SKM-1 treated with dmso at 0.1 percent for 144 hours (cell line): ENCODE data around the gene BTRC.
"Not testable (repeated sequence)": the region's sequence is repeated elsewhere in the genome, so short reads cannot be mapped to it uniquely, and the experiment has no call there.

Source experiments
- DNase-seq: peaks from one replicate; lab custom pipeline; 2025; ENCODE audit not compliant: unreplicated experiment; lab: John Stamatoyannopoulos, UW

Gene BTRC

GRCh38 chr10:101341438-101341837 is 12.5 kb upstream of the BTRC start:
- no peak for DNase-seq

- DNase-seq, result no peak
These were observed 7.8 kb upstream of the BTRC start for GRCh38 chr10:101346177-101346576.

GRCh38 chr10:101351017-101351416 is 2.9 kb upstream of the BTRC start:
- no peak for DNase-seq

GRCh38 chr10:101351477-101351876 is 2.5 kb upstream of the BTRC start:
- no peak for DNase-seq

GRCh38 chr10:101352857-101353256 is 1.1 kb upstream of the BTRC start:
- not testable (repeated sequence) for DNase-seq

GRCh38 chr10:101354328-101355071 is 535 bp downstream of the BTRC start:
- DNase-seq, result peak; percentile 28

GRCh38 chr10:101355072-101355706 is 1.2 kb downstream of the BTRC start:
- no peak for DNase-seq

- no peak for DNase-seq
These were observed 2.2 kb downstream of the BTRC start for GRCh38 chr10:101356132-101356531.

GRCh38 chr10:101357958-101358357 is 4.0 kb downstream of the BTRC start:
- no peak for DNase-seq

- no peak for DNase-seq
These were observed 4.8 kb downstream of the BTRC start for GRCh38 chr10:101358706-101359300.

- DNase-seq, result not testable (repeated sequence)
These were observed 6.1 kb downstream of the BTRC start for GRCh38 chr10:101360090-101360489.

- not testable (repeated sequence) for DNase-seq
These were observed 6.9 kb downstream of the BTRC start for GRCh38 chr10:101360841-101361240.

- DNase-seq, result no peak
These were observed 10.0 kb downstream of the BTRC start for GRCh38 chr10:101363850-101364400.

- DNase-seq, result no peak
These were observed 10.8 kb downstream of the BTRC start for GRCh38 chr10:101364721-101365120.

- DNase-seq, result no peak
These were observed 13.8 kb downstream of the BTRC start for GRCh38 chr10:101367569-101368453.

GRCh38 chr10:101373063-101373462 is 19.1 kb downstream of the BTRC start:
- DNase-seq, result no peak

- DNase-seq, result not testable (repeated sequence)
These were observed 20.0 kb downstream of the BTRC start for GRCh38 chr10:101373993-101374392.

- no peak for DNase-seq
These were observed 21.1 kb downstream of the BTRC start for GRCh38 chr10:101375076-101375475.

- no peak for DNase-seq
These were observed 25.8 kb downstream of the BTRC start for GRCh38 chr10:101379663-101380352.

- no peak for DNase-seq
These were observed 26.5 kb downstream of the BTRC start for GRCh38 chr10:101380353-101381017.
